GM12875 (cell line): ENCODE data around the gene NOS1AP.
"Not testable (repeated sequence)": the region's sequence is repeated elsewhere in the genome, so short reads cannot be mapped to it uniquely, and the experiment has no call there.

ENCODE experiments used
- H3K4me3 ChIP-seq: one replicate; pipeline ENCODE4 v1.5.1; 2011; ENCODE audit warnings: low read depth, low read length, control low read depth
- CTCF ChIP-seq: IDR thresholded peaks from 2 replicates; pipeline ENCODE4 v1.5.1; 2011; ENCODE audit warnings: low read depth, mild to moderate bottlenecking, control low read depth, inconsistent platforms, low read length, moderate library complexity, borderline replicate concordance; ENCODE audit not compliant: insufficient read depth

The NOS1AP gene

GRCh38 chr1:162417650-162418049 is 348.2 kb downstream of the NOS1AP start:
- no peak for TF ChIP-seq CTCF
- H3K4me3 ChIP-seq = no peak overlapping the region

GRCh38 chr1:162418584-162418983 is 349.1 kb downstream of the NOS1AP start:
- H3K4me3 ChIP-seq = not testable (repeated sequence)

GRCh38 chr1:162419450-162419931 is 350.0 kb downstream of the NOS1AP start:
- H3K4me3 ChIP-seq = not testable (repeated sequence)
